ENCODE results near the gene HPCA. TPM values are rescaled to one million over a fixed set of nuclear protein-coding genes. Genes with fewer than 3 reads are reported as not detected.

Gene HPCA
- total and polyA plus RNA-seq, 2 of the 13 experiments (the other 11 are each of a cell fraction or from before 2014, with no cell fraction given) = not detected

DNA sequence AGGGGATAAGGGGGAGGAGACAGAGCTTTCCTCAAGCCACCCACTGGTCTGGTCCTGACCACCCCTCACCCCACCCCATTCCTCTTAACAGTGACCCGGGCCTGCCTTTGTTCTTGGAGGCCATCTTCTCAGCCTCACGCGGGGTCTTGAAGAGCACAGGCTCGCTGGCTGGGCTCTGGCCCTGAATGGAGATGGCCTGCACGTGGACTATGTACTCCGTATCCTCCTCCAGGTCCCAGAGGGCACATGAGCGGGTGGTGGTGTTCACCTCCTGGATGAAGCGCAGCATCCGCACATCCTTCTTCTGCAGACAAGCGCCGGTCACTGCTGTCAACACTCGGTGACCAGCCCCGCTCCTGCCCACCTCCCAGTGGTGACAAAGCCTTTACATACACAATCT lies 18.2 kb upstream of the HPCA start:
- Histone ChIP-seq H3K79me2 (ENCODE audit: insufficient read depth, low read length) (no peaks in the 10 kb centered on the region), H3K9ac (ENCODE audit: insufficient read depth, low read depth, low read length) (no peak overlapping the region), H3K27ac (ENCODE audit: extremely low read length, insufficient read depth, low read length) (no peak overlapping the region), H4K20me1 (ENCODE audit: insufficient read depth, low read length) (peaks cover 5% of the 10 kb centered on the region), H3K9me3 (ENCODE audit: low read length) (no peaks in the 10 kb centered on the region), H3K4me1 (ENCODE audit: insufficient read depth, low read length) (peaks cover 21% of the 10 kb centered on the region), H3K4me3 (replicated peaks in 1 of 3; ENCODE audit: insufficient read depth in 1 of 3, low read depth in 2 of 3, low read length in 3 of 3) (no peak overlapping the region), H3K27me3 (ENCODE audit: control insufficient read depth in 1 of 2, insufficient read depth in 2 of 2, low read length in 2 of 2) (peaks cover 0 to 19% of the 10 kb centered on the region in 2 experiments; a peak in 3 of 5 replicates), H3K36me3 (replicated peaks in 1 of 2; ENCODE audit: control insufficient read depth in 1 of 2, insufficient read depth in 2 of 2, low read length in 2 of 2) (no peaks in the 10 kb centered on the region), H2AFZ (ENCODE audit: low read length) (no peak overlapping the region), H3K4me2 (ENCODE audit: low read depth, low read length) (no peak overlapping the region)
- ChIA-PET CTCF (ENCODE audit: low intra/inter-chr PET ratio, low total read pairs) (no interaction called here), POLR2A (no interaction called here)
- FAIRE-seq (no peak), DNase-seq (ENCODE audit: low spot score) (no peak), ATAC-seq (no peak)
- BruUV-seq (replicated peaks) = no TSS peak
- TF ChIP-seq ZBTB37 (CRISPR knock-in tag; IDR thresholded peaks at IDR 0.05) = no peak
- TF ChIP-seq ZNF883 (CRISPR knock-in tag; IDR thresholded peaks at IDR 0.05; ENCODE audit: not compliant biosample characterization) = no peak
- TF ChIP-seq DNMT3B (CRISPR knock-in tag; conservative IDR thresholded peaks at IDR 0.05) = no peak
- no peak for TF ChIP-seq ZBTB33 (CRISPR knock-in tag; IDR thresholded peaks at IDR 0.05)
- no peak for TF ChIP-seq REL (CRISPR knock-in tag; conservative IDR thresholded peaks at IDR 0.05)
- TF ChIP-seq SP5 (CRISPR knock-in tag; IDR thresholded peaks at IDR 0.05; ENCODE audit: borderline replicate concordance, low read depth) = no peak
- no peak for TF ChIP-seq ZNF263 (CRISPR knock-in tag; IDR thresholded peaks at IDR 0.05)
- TF ChIP-seq, protein P1, sequence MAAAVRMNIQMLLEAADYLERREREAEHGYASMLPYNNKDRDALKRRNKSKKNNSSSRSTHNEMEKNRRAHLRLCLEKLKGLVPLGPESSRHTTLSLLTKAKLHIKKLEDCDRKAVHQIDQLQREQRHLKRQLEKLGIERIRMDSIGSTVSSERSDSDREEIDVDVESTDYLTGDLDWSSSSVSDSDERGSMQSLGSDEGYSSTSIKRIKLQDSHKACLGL (CRISPR knock-in tag; IDR thresholded peaks at IDR 0.05) = no peak
- no peak for TF ChIP-seq ZKSCAN8 (CRISPR knock-in tag; IDR thresholded peaks at IDR 0.05; ENCODE audit: borderline replicate concordance)
- TF ChIP-seq ARNT (IDR thresholded peaks at IDR 0.05) = no peak
- intact Hi-C loops (cut with micrococcal nuclease; ENCODE audit: unreplicated experiment) (no loop called here), in situ Hi-C loops (cut with HindIII; ENCODE audit: extremely low pct_ligation_motif_present, low pct_unique_long_range_greater_than_20kb) (no loop called here)
- WGBS (ENCODE audit: low lambda C conversion rate) = 86% methylated on average over 13 of the region's 13 CpGs
